IMR-90 (cell line): ENCODE results near the gene TMEM247. TPM values are rescaled to one million over a fixed set of nuclear protein-coding genes. Genes with fewer than 3 reads are reported as not detected.

ENCODE experiments used
- ATAC-seq: fragments of 200-7000 bp; cut with Tn5 transposase; 2 replicates; pipeline ENCODE4 v1.9.1; 2020; ENCODE audit warnings: low read depth, mild to moderate bottlenecking, moderate library complexity
- BruUV-seq: library from RNA; stranded (reverse); fragments of 400-500 nt; replicated peaks from 2 replicates; lab custom pipeline; 2021; lab: Mats Ljungman, UMichigan
- CTCF ChIA-PET: fragments of 300-600 bp; formaldehyde crosslinking; extraction: SDS; loops from one replicate; lab custom pipeline; 2021; ENCODE audit warnings: antibody characterized with exemption; lab: Yijun Ruan, JAX
- POLR2A ChIA-PET: fragments of 300-600 bp; sonication (Branson Sonifier 250); formaldehyde crosslinking; loops from one replicate; lab custom pipeline; 2022; ENCODE audit warnings: antibody characterized with exemption; ENCODE audit not compliant: unreplicated experiment; lab: Charles Lee
- DNase-seq: peaks from one replicate; pipeline ENCODE4 v3.0.0; 2013
- H2AFZ ChIP-seq: replicated peaks from 2 replicates; pipeline ENCODE3; 2013; ENCODE audit warnings: low read length, mild to moderate bottlenecking; ENCODE audit not compliant: poor library complexity
- H2AK5ac ChIP-seq: 2 replicates; pipeline ENCODE4 v1.6.1; 2013; ENCODE audit warnings: low read depth, low read length, inconsistent platforms
- H2AK9ac ChIP-seq: replicated peaks from 2 replicates; pipeline ENCODE3; 2013; ENCODE audit warnings: mild to moderate bottlenecking, low read depth, low read length, moderate library complexity; ENCODE audit not compliant: poor library complexity
- H2BK120ac ChIP-seq: 2 replicates; pipeline ENCODE4 v1.6.1; 2013; ENCODE audit warnings: low read depth, low read length, inconsistent platforms
- H2BK15ac ChIP-seq: 3 replicates; pipeline ENCODE4 v1.6.1; 2013; ENCODE audit warnings: low read depth, low read length, inconsistent platforms
- H2BK20ac ChIP-seq: 2 replicates; pipeline ENCODE4 v1.6.1; 2013; ENCODE audit warnings: low read depth, mild to moderate bottlenecking, inconsistent platforms, low read length, moderate library complexity
- H2BK5ac ChIP-seq: 2 replicates; pipeline ENCODE4 v1.6.1; 2013; ENCODE audit warnings: mild to moderate bottlenecking, low read depth, low read length, inconsistent platforms; ENCODE audit not compliant: poor library complexity, severe bottlenecking
- H3K14ac ChIP-seq: replicated peaks from 2 replicates; pipeline ENCODE4 v1.6.1; 2013; ENCODE audit warnings: low read depth, low read length, inconsistent platforms
- H3K18ac ChIP-seq: 2 replicates; pipeline ENCODE4 v1.6.1; 2013; ENCODE audit warnings: low read depth, low read length, control low read depth
- H3K23ac ChIP-seq: 2 replicates; pipeline ENCODE4 v1.6.1; 2013; ENCODE audit warnings: low read depth, low read length, inconsistent platforms
- H3K27ac ChIP-seq: 2 replicates; pipeline ENCODE4 v1.5.1; 2013; ENCODE audit warnings: mild to moderate bottlenecking, control low read depth, low read length; ENCODE audit not compliant: insufficient read depth
- H3K27me3 ChIP-seq: 2 replicates; pipeline ENCODE4 v1.6.1; 2013; ENCODE audit warnings: low read length; ENCODE audit not compliant: control insufficient read depth, insufficient read depth
- H3K36me3 ChIP-seq: 2 replicates; pipeline ENCODE4 v1.6.1; 2013; ENCODE audit warnings: low read length, mixed read lengths; ENCODE audit not compliant: control insufficient read depth, insufficient read depth
- H3K4ac ChIP-seq: 2 replicates; pipeline ENCODE4 v1.6.1; 2013; ENCODE audit warnings: low read depth, low read length, inconsistent platforms
- H3K4me1 ChIP-seq: 2 replicates; pipeline ENCODE4 v1.6.1; 2013; ENCODE audit warnings: low read length, mixed read lengths; ENCODE audit not compliant: control insufficient read depth, insufficient read depth
- H3K4me2 ChIP-seq: 2 replicates; pipeline ENCODE4 v1.6.1; 2013; ENCODE audit warnings: low read depth, mild to moderate bottlenecking, control low read depth, low read length, moderate library complexity
- H3K4me3 ChIP-seq: 2 replicates; pipeline ENCODE4 v1.5.1; 2013; ENCODE audit warnings: low read depth, mild to moderate bottlenecking, control low read depth, low read length, moderate library complexity; ENCODE audit not compliant: insufficient read depth
- H3K56ac ChIP-seq: 2 replicates; pipeline ENCODE4 v1.6.1; 2013; ENCODE audit warnings: low read length, inconsistent platforms; ENCODE audit not compliant: insufficient read depth; ENCODE audit errors: extremely low read depth
- H3K79me1 ChIP-seq, 2 experiments: 2 replicates each; pipeline ENCODE4 v1.6.1; 2013; ENCODE audit warnings: low read length in 2 of 2, inconsistent platforms in 1 of 2, low read depth in 1 of 2
- H3K9ac ChIP-seq: 2 replicates; pipeline ENCODE4 v1.6.1; 2013; ENCODE audit warnings: low read depth, low read length, control low read depth
- H3K9me1 ChIP-seq: 2 replicates; pipeline ENCODE4 v1.6.1; 2013; ENCODE audit warnings: low read length, inconsistent platforms; ENCODE audit not compliant: insufficient read depth
- H3K9me3 ChIP-seq: 2 replicates; pipeline ENCODE4 v1.6.1; 2013; ENCODE audit warnings: low read length; ENCODE audit not compliant: control insufficient read depth, insufficient read depth
- H4K20me1 ChIP-seq: 2 replicates; pipeline ENCODE4 v1.6.1; 2013; ENCODE audit warnings: low read length, inconsistent platforms; ENCODE audit not compliant: insufficient read depth
- H4K5ac ChIP-seq: 2 replicates; pipeline ENCODE4 v1.6.1; 2013; ENCODE audit warnings: mild to moderate bottlenecking, low read depth, low read length, control low read depth
- H4K8ac ChIP-seq, 2 experiments: 2 replicates each; pipeline ENCODE4 v1.6.1; 2013; ENCODE audit warnings: low read depth in 2 of 2, low read length in 2 of 2, control low read depth in 1 of 2, inconsistent platforms in 1 of 2
- H4K91ac ChIP-seq: 2 replicates; pipeline ENCODE4 v1.6.1; 2013; ENCODE audit warnings: low read depth, low read length, inconsistent platforms; ENCODE audit not compliant: insufficient read depth
- MAFK ChIP-seq: IDR thresholded peaks from 2 replicates; pipeline ENCODE4 v1.6.1; 2012; ENCODE audit warnings: low read depth, low read length, improper control_type of control experiment
- MAZ ChIP-seq: IDR thresholded peaks from 2 replicates; pipeline ENCODE4 v1.6.1; 2012; ENCODE audit warnings: low read depth, mild to moderate bottlenecking, low read length, improper control_type of control experiment, moderate library complexity, borderline replicate concordance
- WGBS, 2 experiments: methylation state at CpG; one replicate each; pipeline versions ENCODE4 v1.1.5 to v1.1.7; 2013; ENCODE audit warnings: missing lambda C conversion rate in 2 of 2; ENCODE audit not compliant: insufficient read length in 1 of 2; ENCODE audit errors: extremely low coverage in 2 of 2; 5-methylcytosine and 5-hydroxymethylcytosine counted together
- dilution Hi-C: fragments of 300-500 bp; cut with HindIII; formaldehyde crosslinking; loops from one replicate; pipeline ENCODE4 v1.14.3; 2018; ENCODE audit warnings: low sequenced_read_pairs; ENCODE audit not compliant: unreplicated experiment
- in situ Hi-C: fragments of 300-500 bp; cut with MboI; formaldehyde crosslinking; loops from 3 replicates; pipeline ENCODE4 v1.14.3; 2019; ENCODE audit warnings: low sequenced_read_pairs, inconsistent platforms, mixed read lengths
- intact Hi-C: fragments of 100-400 bp; cut with micrococcal nuclease; formaldehyde crosslinking; loops from 2 replicates; pipeline ENCODE4 v1.10.0; 2022
- polyA plus RNA-seq, 3 experiments: library from polyadenylated mRNA; depleted of rRNA; stranded (reverse); fragments of >200 nt; gene quantifications; 2 replicates each; pipeline ENCODE4 v1.2.3, GENCODE V29; 2012; ENCODE audit warnings: low replicate concordance in 1 of 3
- total RNA-seq: library from RNA; depleted of rRNA; stranded (reverse); fragments of >200 nt; gene quantifications from 2 replicates; pipeline ENCODE4 v1.2.3, GENCODE V29; 2012
- TF ChIP-seq, protein P1 (sequence below): fragments of 150-350 bp; IDR thresholded peaks from 2 replicates; pipeline ENCODE4 v1.6.1; 2017; ENCODE audit warnings: mild to moderate bottlenecking, antibody characterized with exemption, low read length, low read depth
- TF ChIP-seq, protein P2 (sequence below): fragments of 150-350 bp; IDR thresholded peaks from 2 replicates; pipeline ENCODE4 v1.6.1; 2016; ENCODE audit warnings: low read depth, mild to moderate bottlenecking, low read length, moderate library complexity, borderline replicate concordance

TMEM247 gene
- total and polyA plus RNA-seq, 2 of the 4 experiments (the other 2 are of a cell fraction): not detected

GRCh38 chr2:46512185-46512584 is 32.8 kb downstream of the TMEM247 start:
- Histone ChIP-seq H3K9me1 (no peaks in the 10 kb centered on the region; the same call in 1 of the 2 replicates), H2BK20ac (no peak overlapping the region), H3K36me3 (no peaks in the 10 kb centered on the region), H3K14ac (no peak overlapping the region), H3K9me3 (peaks cover 4% of the 10 kb centered on the region), H3K56ac (no peak overlapping the region), H3K18ac (no peak overlapping the region), H4K8ac (no peak overlapping the region), H3K4me3 (no peak overlapping the region), H2BK5ac (no peak overlapping the region), H3K4me1 (no peaks in the 10 kb centered on the region), H3K27me3 (no peaks in the 10 kb centered on the region), H3K9ac (no peak overlapping the region), H3K23ac (no peak overlapping the region), H2AK9ac (no peak overlapping the region), H3K4me2 (no peak overlapping the region), H3K79me1 (no peaks in the 10 kb centered on the region), H2BK15ac (no peak overlapping the region), H3K4ac (no peak overlapping the region), H4K5ac (no peak overlapping the region), H2AFZ (no peak overlapping the region), H2AK5ac (no peak overlapping the region), H4K91ac (no peak overlapping the region), H3K27ac (no peak overlapping the region), H2BK120ac (no peak overlapping the region), H4K20me1 (no peaks in the 10 kb centered on the region)
- no peak for ATAC-seq
- intact Hi-C loops: no loop called here
- ChIA-PET POLR2A (no interaction called here), CTCF (no interaction called here)
- dilution Hi-C loops: no loop called here
- BruUV-seq: no TSS peak
- no peak for DNase-seq
- in situ Hi-C loops: no loop called here
- TF ChIP-seq, protein P1, sequence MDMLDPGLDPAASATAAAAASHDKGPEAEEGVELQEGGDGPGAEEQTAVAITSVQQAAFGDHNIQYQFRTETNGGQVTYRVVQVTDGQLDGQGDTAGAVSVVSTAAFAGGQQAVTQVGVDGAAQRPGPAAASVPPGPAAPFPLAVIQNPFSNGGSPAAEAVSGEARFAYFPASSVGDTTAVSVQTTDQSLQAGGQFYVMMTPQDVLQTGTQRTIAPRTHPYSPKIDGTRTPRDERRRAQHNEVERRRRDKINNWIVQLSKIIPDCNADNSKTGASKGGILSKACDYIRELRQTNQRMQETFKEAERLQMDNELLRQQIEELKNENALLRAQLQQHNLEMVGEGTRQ: no peak
- no peak for TF ChIP-seq MAZ
- TF ChIP-seq MAFK: no peak
- TF ChIP-seq, protein P2, sequence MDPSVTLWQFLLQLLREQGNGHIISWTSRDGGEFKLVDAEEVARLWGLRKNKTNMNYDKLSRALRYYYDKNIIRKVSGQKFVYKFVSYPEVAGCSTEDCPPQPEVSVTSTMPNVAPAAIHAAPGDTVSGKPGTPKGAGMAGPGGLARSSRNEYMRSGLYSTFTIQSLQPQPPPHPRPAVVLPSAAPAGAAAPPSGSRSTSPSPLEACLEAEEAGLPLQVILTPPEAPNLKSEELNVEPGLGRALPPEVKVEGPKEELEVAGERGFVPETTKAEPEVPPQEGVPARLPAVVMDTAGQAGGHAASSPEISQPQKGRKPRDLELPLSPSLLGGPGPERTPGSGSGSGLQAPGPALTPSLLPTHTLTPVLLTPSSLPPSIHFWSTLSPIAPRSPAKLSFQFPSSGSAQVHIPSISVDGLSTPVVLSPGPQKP: no peak
- WGBS, 2 experiments: 87% methylated on average over 10 of the region's 10 CpGs; no CpG with 5 or more reads in 1 of the 2 experiments
